OCI-LY3 (cell line): Measurements from ENCODE around the gene ERG.

Experiments
- H2AFZ ChIP-seq: fragments of 200-600, 300-600 bp; shearing (Covaris generic); 2 replicates; pipeline ENCODE4 v1.6.0; 2014; ENCODE audit warnings: antibody characterized with exemption, low read depth, low read length
- H3K27ac ChIP-seq: fragments of 200-600, 300-600 bp; sonication (generic); 2 replicates; pipeline ENCODE4 v1.5.1; 2014; ENCODE audit warnings: mild to moderate bottlenecking, low read length, moderate library complexity, mixed read lengths
- H3K27me3 ChIP-seq: fragments of 200-600, 300-600 bp; sonication (generic); 2 replicates; pipeline ENCODE4 v1.6.1; 2014; ENCODE audit warnings: low read depth, low read length, mixed read lengths
- H3K36me3 ChIP-seq: fragments of 200-600, 300-600 bp; sonication (generic); replicated peaks from 2 replicates; pipeline ENCODE3; 2014; ENCODE audit warnings: low read depth, low read length, mixed read lengths
- H3K4me1 ChIP-seq: fragments of 300-600, 200-600 bp; sonication (generic); 2 replicates; pipeline ENCODE4 v1.6.1; 2014; ENCODE audit warnings: low read length, mixed read lengths
- H3K4me2 ChIP-seq: fragments of 200-600, 300-600 bp; sonication (generic); 2 replicates; pipeline ENCODE4 v1.6.1; 2014; ENCODE audit warnings: low read length, mixed read lengths
- H3K4me3 ChIP-seq: fragments of 300-600, 200-600 bp; sonication (generic); 2 replicates; pipeline ENCODE4 v1.5.1; 2014; ENCODE audit warnings: antibody characterized with exemption, mild to moderate bottlenecking, low read length, moderate library complexity
- H3K79me2 ChIP-seq: fragments of 300-600, 200-600 bp; shearing (Covaris generic); 2 replicates; pipeline ENCODE4 v1.6.1; 2014; ENCODE audit warnings: mild to moderate bottlenecking, low read length, mixed read lengths
- H3K9ac ChIP-seq: fragments of 300-600, 200-600 bp; shearing (Covaris generic); 2 replicates; pipeline ENCODE4 v1.6.0; 2014; ENCODE audit warnings: mild to moderate bottlenecking, low read length, moderate library complexity
- H3K9me3 ChIP-seq: fragments of 200-600, 300-600 bp; shearing (Covaris generic); 2 replicates; pipeline ENCODE4 v1.6.1; 2014; ENCODE audit warnings: low read length, mixed read lengths; ENCODE audit not compliant: insufficient read depth
- H4K20me1 ChIP-seq: fragments of 200-600, 300-600 bp; sonication (generic); 2 replicates; pipeline ENCODE4 v1.6.1; 2016; ENCODE audit warnings: low read length, mixed read lengths; ENCODE audit not compliant: insufficient read depth
- CTCF ChIP-seq: fragments of 200-600, 300-600 bp; sonication (generic); IDR thresholded peaks from 2 replicates; pipeline ENCODE4 v1.5.1; 2014; ENCODE audit warnings: antibody characterized with exemption, low read length, low read depth
- EZH2phosphoT487 ChIP-seq: fragments of 200-600 bp; shearing (Covaris generic); IDR thresholded peaks from 2 replicates; pipeline ENCODE4 v1.6.1; 2018; ENCODE audit warnings: antibody characterized with exemption, mixed run types, low read depth

Gene ERG

GRCh38 chr21:38511662-38512243 is 13.5 kb upstream of the ERG start:
- TF ChIP-seq CTCF, result peak; percentile 38
- TF ChIP-seq EZH2phosphoT487, result no peak
- Histone ChIP-seq H3K27me3 (no peaks in the 10 kb centered on the region), H3K79me2 (no peaks in the 10 kb centered on the region)

GRCh38 chr21:38511198-38511597 is 12.9 kb upstream of the ERG start:
- Histone ChIP-seq H4K20me1 (no peaks in the 10 kb centered on the region), H3K4me2 (no peak overlapping the region), H3K9ac (no peak overlapping the region), H3K4me3 (no peak overlapping the region), H3K27ac (no peak overlapping the region), H3K79me2 (no peaks in the 10 kb centered on the region), H2AFZ (no peak overlapping the region), H3K36me3 (no peaks in the 10 kb centered on the region), H3K9me3 (no peaks in the 10 kb centered on the region; the same call in 1 of the 2 replicates), H3K27me3 (no peaks in the 10 kb centered on the region), H3K4me1 (peaks cover 13% of the 10 kb centered on the region; the same call in 1 of the 2 replicates)
- no peak for TF ChIP-seq CTCF
- no peak for TF ChIP-seq EZH2phosphoT487

More at GRCh38 chr21:38511662-38512243, 13.5 kb upstream of the ERG start:
- Histone ChIP-seq H3K4me2 (no peak overlapping the region), H3K9me3 (no peaks in the 10 kb centered on the region; the same call in 1 of the 2 replicates), H4K20me1 (no peaks in the 10 kb centered on the region), H3K9ac (no peak overlapping the region), H3K4me1 (peaks cover 13% of the 10 kb centered on the region; the same call in 1 of the 2 replicates), H2AFZ (no peak overlapping the region), H3K36me3 (no peaks in the 10 kb centered on the region), H3K27ac (no peak overlapping the region), H3K4me3 (no peak overlapping the region)

GRCh38 chr21:38507374-38507942 is 9.2 kb upstream of the ERG start:
- Histone ChIP-seq H3K9me3 (no peaks in the 10 kb centered on the region), H2AFZ (no peak overlapping the region), H3K27ac (no peak overlapping the region), H4K20me1 (no peaks in the 10 kb centered on the region), H3K36me3 (no peaks in the 10 kb centered on the region), H3K79me2 (no peaks in the 10 kb centered on the region), H3K27me3 (no peaks in the 10 kb centered on the region), H3K9ac (no peak overlapping the region), H3K4me1 (no peaks in the 10 kb centered on the region), H3K4me2 (no peak overlapping the region), H3K4me3 (no peak overlapping the region)
- TF ChIP-seq CTCF, result no peak
- no peak for TF ChIP-seq EZH2phosphoT487

GRCh38 chr21:38506661-38507281 is 8.5 kb upstream of the ERG start:
- Histone ChIP-seq H2AFZ (no peak overlapping the region), H3K27me3 (no peaks in the 10 kb centered on the region), H3K27ac (no peak overlapping the region), H4K20me1 (no peaks in the 10 kb centered on the region), H3K4me2 (no peak overlapping the region), H3K4me1 (no peaks in the 10 kb centered on the region), H3K79me2 (no peaks in the 10 kb centered on the region), H3K9me3 (no peaks in the 10 kb centered on the region), H3K9ac (no peak overlapping the region), H3K36me3 (no peaks in the 10 kb centered on the region), H3K4me3 (no peak overlapping the region)
- no peak for TF ChIP-seq EZH2phosphoT487
- no peak for TF ChIP-seq CTCF
